UCSD-AML1 (cell line): Measurements from ENCODE around the gene CHD5.
"Not testable (repeated sequence)": the region's sequence is repeated elsewhere in the genome, so short reads cannot be mapped to it uniquely, and the experiment has no call there.

Source experiments
- DNase-seq: peaks from one replicate; lab custom pipeline; 2025; ENCODE audit not compliant: unreplicated experiment; lab: John Stamatoyannopoulos, UW

Gene CHD5

DNA sequence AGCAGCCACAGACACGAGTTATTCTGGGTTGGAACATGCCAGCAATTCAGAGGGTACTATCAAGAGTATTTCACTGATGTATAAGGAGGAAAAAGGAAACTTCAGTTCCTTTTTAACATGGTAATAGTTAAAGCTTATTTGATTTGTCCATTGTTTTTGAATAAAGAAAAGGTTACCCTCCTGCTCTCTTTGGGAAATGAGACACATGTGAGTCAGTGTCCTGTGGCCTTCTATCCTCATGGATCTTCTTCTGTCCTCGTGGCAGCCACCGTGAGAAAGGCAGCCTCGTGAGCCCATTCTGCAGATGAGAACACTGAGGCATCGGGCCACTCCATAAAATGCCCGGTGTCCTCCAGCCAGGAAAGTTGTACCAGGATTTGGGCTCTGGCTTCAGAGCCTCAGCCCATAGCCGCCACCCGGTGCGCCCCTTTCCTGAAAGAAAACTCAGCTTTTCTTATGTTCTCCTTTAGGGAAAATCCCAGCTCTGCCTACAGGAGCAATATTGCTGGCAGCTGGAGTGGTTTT lies 109.6 kb downstream of the CHD5 start:
- no peak for DNase-seq

DNA sequence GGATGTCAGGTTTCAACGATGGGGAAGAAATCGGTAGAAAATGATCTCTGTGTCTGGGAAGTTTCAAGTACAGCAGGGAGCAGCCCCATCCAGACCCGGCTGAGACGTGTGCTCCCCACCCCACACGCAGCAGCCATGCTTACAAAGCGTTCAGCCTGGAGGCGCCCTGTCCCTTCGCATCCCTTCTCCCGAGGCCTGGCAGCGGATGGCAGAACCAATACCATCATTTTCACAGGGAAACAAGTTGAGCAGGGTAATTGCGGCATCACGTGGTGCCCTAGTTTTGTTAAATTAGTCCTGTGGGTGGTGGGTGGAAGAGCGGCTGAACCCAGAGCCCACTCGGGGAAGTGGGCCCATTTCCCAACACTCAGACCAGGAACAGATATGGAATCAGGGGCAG lies 110.5 kb downstream of the CHD5 start:
- no peak for DNase-seq

DNA sequence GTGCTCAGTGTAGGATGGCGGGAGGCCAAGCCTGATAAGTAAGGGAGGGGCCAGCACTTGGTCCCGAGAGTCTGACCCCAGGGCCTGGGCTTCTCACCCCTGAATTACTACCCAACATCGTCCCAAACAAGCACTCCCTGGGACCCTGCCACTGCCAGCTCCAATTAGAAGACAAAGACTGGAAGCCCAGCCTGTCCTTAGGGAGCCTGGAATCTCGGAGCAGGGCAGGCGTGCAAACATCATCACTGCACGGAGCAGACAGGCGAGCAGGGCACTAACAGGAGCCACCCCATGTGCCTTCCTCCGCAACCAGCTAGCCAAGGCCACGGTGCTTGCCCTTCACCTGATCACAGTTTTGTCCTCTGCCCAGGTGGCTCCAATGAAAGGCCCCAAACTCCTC lies 111.2 kb downstream of the CHD5 start:
- DNase-seq: no peak

DNA sequence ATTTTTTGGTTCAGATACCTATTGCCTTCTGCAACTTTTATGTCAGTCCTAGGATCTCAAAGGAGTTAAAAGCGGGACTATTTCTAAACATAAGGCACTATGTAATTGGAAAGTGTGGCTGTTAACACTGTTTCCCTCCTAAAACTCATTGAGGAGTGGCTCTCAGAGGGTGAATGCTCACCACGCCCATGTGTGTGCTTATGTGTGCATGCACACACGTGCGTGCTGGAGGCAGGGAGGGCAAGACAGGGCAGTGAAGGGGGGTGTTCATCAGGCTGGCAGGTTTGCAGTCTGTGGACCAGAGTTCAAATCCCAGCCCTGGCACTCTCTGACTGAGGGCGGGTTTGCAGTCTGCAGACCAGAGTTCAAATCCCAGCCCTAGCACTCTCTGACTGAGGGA lies 112.0 kb downstream of the CHD5 start:
- no peak for DNase-seq

DNA sequence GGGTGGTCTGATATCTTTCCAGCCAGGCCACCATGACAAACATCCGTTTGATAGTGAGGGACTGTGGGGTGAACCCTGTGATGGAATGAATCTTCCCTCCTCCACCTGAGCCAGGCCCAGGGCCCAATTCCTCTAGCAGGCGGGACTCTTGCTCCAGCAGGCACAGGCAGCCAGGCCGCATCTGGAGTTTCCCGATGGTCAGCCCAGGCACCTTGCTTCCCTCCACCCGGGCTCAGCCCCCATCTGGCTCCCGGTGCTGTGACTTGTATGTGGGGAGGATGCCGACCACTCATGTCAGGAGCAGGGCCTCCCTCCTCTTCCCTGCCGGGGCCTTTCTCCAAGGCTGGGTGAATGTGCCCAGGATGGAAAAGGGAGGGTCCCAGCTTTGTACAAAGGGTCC lies 113.4 kb downstream of the CHD5 start:
- DNase-seq: no peak

DNA sequence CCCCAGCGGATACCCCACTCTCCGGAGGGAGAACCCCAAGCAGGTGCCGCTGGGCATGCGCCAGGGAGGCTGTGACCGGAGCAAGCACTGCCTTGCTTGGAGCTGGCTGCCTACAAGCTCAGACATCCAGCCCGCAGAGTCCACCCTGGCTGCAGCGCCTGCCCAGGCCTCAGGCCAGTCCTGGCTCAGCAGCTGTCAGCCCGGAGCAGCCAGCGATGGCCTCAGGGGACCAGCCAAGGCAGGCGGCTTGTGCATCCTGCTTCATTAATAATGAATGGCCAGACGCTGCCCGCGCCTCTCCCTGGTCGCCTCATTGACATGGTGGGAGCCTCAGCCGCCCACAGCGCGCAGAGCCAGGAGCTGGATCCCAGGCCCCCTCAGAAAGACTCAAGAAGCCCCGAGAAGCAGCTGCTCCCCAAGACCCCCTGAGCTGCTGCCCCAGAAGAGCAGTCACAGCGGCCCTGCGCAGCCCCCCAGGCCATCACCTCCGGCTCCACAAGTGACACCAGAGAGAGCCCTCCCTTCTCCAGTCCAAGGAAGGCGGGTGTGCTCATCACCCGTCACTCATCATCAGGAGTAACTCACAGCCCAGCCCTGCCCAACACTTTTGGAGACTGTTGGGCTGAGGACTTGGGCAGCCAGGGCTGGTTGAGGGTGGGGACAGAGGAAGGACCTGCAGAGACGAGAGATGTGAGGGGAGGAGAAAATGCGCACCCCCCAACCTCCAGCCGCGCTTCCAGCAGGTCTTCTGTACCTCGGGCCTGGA lies 114.8 kb downstream of the CHD5 start:
- DNase-seq: no peak

DNA sequence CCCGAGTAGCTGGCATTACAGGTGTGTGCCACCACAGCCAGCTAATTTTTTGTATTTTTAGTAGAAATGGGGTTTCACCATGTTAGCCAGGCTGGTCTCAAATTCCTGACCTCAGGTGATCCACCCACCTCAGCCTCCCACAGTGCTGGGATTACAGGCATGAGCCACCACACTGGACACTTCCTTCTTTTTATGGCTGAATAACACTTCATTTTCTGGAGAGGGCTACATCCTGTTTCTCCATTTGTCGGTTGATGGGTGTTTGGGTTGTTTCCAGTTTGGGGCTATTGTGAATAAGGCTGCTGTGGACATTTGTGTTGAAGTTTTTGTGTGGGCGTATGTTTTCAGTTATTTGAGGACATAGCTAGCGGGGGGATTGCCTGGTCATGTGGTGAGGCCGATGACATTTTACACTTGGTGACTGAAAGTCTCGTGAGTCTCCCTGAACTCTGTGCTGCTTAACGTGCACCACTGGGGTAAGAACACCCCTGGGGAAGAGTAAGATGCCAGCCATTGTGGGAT lies 116.5 kb downstream of the CHD5 start:
- not testable (repeated sequence) for DNase-seq

DNA sequence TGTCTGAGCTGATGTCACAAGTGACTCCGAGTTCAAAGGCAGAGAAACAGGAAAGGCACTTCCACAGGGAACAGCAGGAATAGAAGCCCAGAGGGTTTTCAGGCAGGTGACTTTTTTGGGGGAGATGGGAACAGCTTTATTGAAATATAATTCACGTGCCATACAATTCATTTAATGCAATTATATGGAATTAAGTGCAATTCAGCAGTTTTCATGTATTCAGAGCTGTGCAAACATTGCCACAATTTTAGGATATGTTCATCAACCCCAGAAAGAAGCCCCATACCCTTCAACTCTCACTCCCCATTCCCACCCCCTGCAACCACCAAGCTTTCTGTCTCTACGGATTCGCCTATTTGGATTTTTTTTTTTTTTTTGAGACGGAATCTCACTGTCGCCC lies 117.5 kb downstream of the CHD5 start:
- DNase-seq: no peak

DNA sequence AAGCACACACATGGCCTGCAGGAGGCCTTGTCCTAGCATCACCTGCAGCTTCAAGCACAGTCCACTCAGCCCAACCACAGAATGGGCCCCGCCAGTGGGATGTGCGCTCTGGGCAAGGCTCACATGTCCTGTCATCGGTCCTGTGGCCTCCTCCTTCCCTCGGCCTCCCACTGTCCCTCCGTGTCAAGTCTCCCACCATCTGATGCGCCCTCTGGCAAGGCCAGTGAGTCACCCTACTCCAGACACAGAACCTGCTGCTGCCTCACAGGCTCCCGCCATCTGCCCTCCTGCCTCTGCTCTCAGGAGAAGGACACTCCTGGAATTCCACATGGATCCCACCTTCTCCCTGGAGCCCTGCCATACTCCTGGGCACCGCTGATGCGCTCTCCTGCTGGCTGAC lies 120.3 kb downstream of the CHD5 start:
- no peak for DNase-seq

DNA sequence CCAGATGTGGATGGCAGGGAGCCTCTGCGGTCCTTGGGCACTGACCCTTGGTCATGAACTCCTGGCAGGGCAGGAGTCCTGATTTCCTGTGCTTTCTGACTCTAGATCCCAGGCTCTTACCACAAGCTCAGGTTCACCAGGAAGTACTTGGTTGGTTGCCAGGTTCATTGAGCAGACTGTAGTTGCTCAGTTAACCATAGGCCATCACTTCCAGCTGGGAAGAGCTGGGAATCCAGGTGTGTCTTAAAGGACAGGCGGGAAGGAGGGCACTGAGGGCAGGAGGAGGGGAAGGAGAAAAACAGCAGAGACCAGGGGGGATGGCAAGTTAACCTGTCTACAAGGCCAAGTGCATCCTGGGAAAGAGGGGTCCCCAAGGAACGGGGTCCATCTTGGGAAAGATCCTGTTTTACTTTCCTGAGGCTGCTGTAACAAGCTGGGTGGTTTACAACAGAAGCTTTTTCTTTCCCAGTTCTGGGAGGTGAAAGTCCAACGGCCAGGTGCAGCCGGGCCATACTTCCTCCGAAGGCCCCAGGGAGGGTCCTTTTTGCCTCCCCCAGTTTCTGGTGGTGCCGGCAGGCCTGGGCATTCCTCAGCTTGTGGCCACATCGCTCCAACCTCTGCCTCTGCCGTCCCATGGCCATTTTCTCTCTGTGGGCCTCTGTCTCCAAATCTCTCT lies 122.8 kb downstream of the CHD5 start:
- no peak for DNase-seq

DNA sequence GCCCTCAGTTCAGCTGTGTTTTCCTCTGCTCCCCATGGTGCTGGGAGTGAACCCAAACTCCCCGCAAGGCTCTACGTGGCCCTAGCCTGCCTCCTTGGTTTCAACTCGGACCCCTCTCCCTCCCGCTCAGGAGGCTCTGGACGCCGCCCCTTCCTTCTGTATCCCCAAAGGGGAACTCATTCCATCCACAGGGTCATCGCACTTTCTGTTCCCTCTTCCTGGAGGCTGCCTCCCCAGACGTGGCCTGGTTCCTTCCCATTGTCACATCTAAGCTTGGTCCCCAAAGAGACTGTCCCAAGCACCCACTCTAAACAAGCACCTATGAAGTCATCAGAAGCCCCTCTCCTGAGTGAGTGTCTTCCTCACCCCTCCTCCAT lies 123.6 kb downstream of the CHD5 start:
- DNase-seq: no peak

DNA sequence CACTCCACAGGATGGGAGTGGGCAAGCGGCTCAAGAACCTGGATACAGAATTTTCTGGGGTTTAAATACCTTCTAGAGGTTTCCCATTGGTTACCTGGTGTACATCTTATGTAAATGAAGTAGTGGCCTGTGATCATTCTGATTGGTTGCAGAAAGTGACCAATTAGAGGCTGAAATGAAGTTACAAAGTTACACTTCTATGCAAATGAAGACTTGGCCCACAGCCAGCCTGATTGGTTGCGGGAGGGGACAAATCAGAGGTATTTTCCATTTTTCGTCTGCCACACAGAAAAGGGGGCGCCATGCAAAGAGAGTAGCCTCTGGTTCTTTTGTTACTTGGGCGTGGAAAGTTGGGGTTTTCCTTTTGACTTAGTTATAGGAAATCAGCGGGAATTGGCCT lies 125.5 kb downstream of the CHD5 start:
- no peak for DNase-seq

DNA sequence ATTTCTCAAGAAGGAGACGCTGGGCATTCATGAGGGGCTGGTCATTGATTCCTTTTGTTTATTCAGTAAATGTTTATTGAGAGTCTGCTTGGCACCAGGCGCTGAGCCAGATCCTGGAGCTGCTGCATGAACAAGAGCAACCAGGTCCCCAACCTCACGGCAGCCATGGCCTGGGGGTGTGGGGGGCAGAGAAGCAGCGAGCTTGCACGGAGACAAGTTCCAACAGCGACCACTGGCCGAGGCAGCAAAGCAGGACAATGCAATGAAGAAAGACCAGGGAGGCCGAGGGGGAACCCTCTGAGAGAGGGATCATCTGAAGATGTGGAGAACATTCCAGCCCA lies 126.9 kb downstream of the CHD5 start:
- DNase-seq: no peak

DNA sequence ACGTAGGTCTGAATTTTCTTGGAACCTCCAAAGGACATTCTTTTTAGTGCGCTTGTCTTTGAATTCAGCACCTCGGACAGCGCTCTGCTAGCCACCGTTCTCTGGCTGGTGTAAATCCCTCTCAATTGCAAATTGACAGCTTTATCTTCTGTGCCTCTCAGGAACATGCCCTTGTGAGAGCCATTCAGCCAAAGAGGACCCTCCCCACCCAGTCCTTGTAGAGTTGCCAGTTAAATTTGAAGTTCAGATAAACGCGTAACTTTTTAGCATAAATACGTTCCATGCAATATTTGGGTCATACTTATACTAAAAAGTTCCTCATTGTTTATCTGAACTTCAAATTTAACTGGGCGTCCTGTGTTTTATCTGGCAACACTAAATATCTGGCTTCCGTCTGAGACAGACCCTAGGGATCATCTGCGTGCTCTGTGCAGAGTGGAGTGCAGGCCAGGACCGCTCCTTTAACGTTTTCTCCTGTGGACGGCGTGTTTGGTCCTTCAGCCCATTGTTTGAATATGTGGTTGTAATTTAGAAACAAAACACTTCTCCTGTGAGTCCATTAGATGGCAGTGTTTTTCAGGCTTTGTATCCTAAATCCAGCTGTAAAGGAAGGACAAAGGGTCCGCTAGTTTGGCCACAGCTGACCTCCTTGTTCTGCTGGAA lies 127.4 kb downstream of the CHD5 start:
- DNase-seq: peak; percentile 25
